ENCODE data around the gene FAM171A2. TPM values are rescaled to one million over a fixed set of nuclear protein-coding genes. Genes with fewer than 3 reads are reported as not detected.
A peak's percentile ranks its signal among the peaks of the same experiment; 100 is the strongest.
"Not testable (repeated sequence)": the region's sequence is repeated elsewhere in the genome, so short reads cannot be mapped to it uniquely, and the experiment has no call there.

The FAM171A2 gene
- total and polyA plus RNA-seq, 4 donors: 0.05 to 2.0 (median 0.45) TPM; not detected in 1

GRCh38 chr17:44379887-44380286, 16.2 kb upstream of the FAM171A2 start:
- intact Hi-C loops (cut with DNase I): loop anchor here in 1 of 2 donors (10.0 kb wide), 1 partner anchor 125 kb away; the partner anchor contains the start of gene GPATCH8
- WGBS, 2 donors: 91 to 93% methylated on average over 10 of the region's 10 CpGs

DNA sequence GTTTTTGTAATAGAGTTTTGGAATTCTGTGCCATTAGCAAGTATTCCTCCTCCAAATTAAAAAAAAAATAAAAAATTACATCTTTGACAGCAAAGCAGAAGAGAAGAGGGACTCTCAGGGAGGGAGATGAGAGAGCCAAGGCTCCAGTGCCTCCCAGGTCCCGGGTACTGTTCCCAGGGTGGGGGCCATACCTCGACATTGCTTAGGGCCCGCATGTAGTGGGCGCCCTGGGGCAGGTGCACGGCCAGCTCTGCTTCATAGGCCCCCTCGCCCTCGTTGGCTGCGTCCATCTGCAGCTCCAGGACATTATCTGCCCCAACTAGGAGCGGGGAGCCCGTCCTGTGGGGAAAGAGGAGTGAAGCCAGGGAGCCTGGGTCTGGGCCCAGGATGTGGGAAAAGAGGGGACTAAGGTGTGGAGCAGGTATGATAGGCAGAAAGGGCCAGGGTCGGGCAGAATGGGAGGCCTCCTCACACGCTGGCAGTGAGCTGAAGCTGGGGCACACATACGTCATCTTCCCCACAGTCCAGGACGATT, 14.6 kb upstream of the FAM171A2 start:
- H3K4me3 ChIP-seq (ENCODE audit: low read length in 2 of 2): no peak overlapping the region
- no peaks in the 10 kb centered on the region for H3K36me3 ChIP-seq (ENCODE audit: control insufficient read depth in 1 of 2, insufficient read depth in 2 of 2, low read length in 1 of 2)
- no peaks in the 10 kb centered on the region for H3K4me1 ChIP-seq (ENCODE audit: control insufficient read depth in 1 of 2, insufficient read depth in 2 of 2, low read length in 2 of 2)
- intact Hi-C loops (cut with DNase I): no loop called here
- H3K27me3 ChIP-seq (ENCODE audit: control insufficient read depth in 1 of 2, insufficient read depth in 2 of 2, low read length in 1 of 2): no peaks in the 10 kb centered on the region
- no peaks in the 10 kb centered on the region for H3K9me3 ChIP-seq (ENCODE audit: control insufficient read depth, low read length)
- H3K27ac ChIP-seq (ENCODE audit: low read depth in 1 of 2, low read length in 2 of 2): no peak overlapping the region
- 83 to 86% methylated on average over 14 of the region's 14 CpGs for WGBS, 2 donors
- no peak for ATAC-seq (ENCODE audit: low FRiP score)
- DNase-seq: peak in 1 of 2 donors; percentile 68

More at GRCh38 chr17:44379887-44380286, 16.2 kb upstream of the FAM171A2 start:
- H3K36me3 ChIP-seq (ENCODE audit: control insufficient read depth in 1 of 2, insufficient read depth in 2 of 2, low read length in 1 of 2): no peaks in the 10 kb centered on the region
- no peaks in the 10 kb centered on the region for H3K4me1 ChIP-seq (ENCODE audit: control insufficient read depth in 1 of 2, insufficient read depth in 2 of 2, low read length in 2 of 2)
- H3K4me3 ChIP-seq (ENCODE audit: low read length in 2 of 2): no peak overlapping the region
- H3K27ac ChIP-seq (ENCODE audit: low read depth in 1 of 2, low read length in 2 of 2): no peak overlapping the region
- DNase-seq (no peak), ATAC-seq (ENCODE audit: low FRiP score) (no peak)
- H3K27me3 ChIP-seq (ENCODE audit: control insufficient read depth in 1 of 2, insufficient read depth in 2 of 2, low read length in 1 of 2): no peaks in the 10 kb centered on the region
- H3K9me3 ChIP-seq (ENCODE audit: control insufficient read depth, low read length): no peaks in the 10 kb centered on the region

GRCh38 chr17:44376779-44377178, 13.1 kb upstream of the FAM171A2 start:
- no peaks in the 10 kb centered on the region for H3K36me3 ChIP-seq (ENCODE audit: control insufficient read depth in 1 of 2, insufficient read depth in 2 of 2, low read length in 1 of 2)
- WGBS, 2 donors: 80 to 87% methylated on average over 12 of the region's 12 CpGs
- no peak overlapping the region for H3K4me3 ChIP-seq (ENCODE audit: low read length in 2 of 2)
- no peaks in the 10 kb centered on the region for H3K27me3 ChIP-seq (ENCODE audit: control insufficient read depth in 1 of 2, insufficient read depth in 2 of 2, low read length in 1 of 2)
- no peaks in the 10 kb centered on the region for H3K9me3 ChIP-seq (ENCODE audit: control insufficient read depth, low read length)
- H3K4me1 ChIP-seq (ENCODE audit: control insufficient read depth in 1 of 2, insufficient read depth in 2 of 2, low read length in 2 of 2): no peaks in the 10 kb centered on the region
- no peak overlapping the region for H3K27ac ChIP-seq (ENCODE audit: low read depth in 1 of 2, low read length in 2 of 2)
- DNase-seq: peak in 1 of 2 donors; percentile 48
- ATAC-seq (ENCODE audit: low FRiP score): no peak
- intact Hi-C loops (cut with DNase I): no loop called here

GRCh38 chr17:44376124-44376523, 12.5 kb upstream of the FAM171A2 start:
- DNase-seq: peak in 1 of 2 donors; percentile 75
- H3K4me1 ChIP-seq (ENCODE audit: control insufficient read depth in 1 of 2, insufficient read depth in 2 of 2, low read length in 2 of 2): no peaks in the 10 kb centered on the region
- WGBS, 2 donors: 2 to 3% methylated on average over 5 of the region's 5 CpGs
- no peaks in the 10 kb centered on the region for H3K27me3 ChIP-seq (ENCODE audit: control insufficient read depth in 1 of 2, insufficient read depth in 2 of 2, low read length in 1 of 2)
- no peak overlapping the region for H3K4me3 ChIP-seq (ENCODE audit: low read length in 2 of 2)
- H3K9me3 ChIP-seq (ENCODE audit: control insufficient read depth, low read length): no peaks in the 10 kb centered on the region
- H3K27ac ChIP-seq (ENCODE audit: low read depth in 1 of 2, low read length in 2 of 2): no peak overlapping the region
- no peaks in the 10 kb centered on the region for H3K36me3 ChIP-seq (ENCODE audit: control insufficient read depth in 1 of 2, insufficient read depth in 2 of 2, low read length in 1 of 2)
- intact Hi-C loops (cut with DNase I): no loop called here
- ATAC-seq (ENCODE audit: low FRiP score): peak; percentile 53

GRCh38 chr17:44375196-44376017, 11.8 kb upstream of the FAM171A2 start:
- DNase-seq: peak in 1 of 2 donors; percentile 62
- H3K36me3 ChIP-seq (ENCODE audit: control insufficient read depth in 1 of 2, insufficient read depth in 2 of 2, low read length in 1 of 2): no peaks in the 10 kb centered on the region
- no peaks in the 10 kb centered on the region for H3K27me3 ChIP-seq (ENCODE audit: control insufficient read depth in 1 of 2, insufficient read depth in 2 of 2, low read length in 1 of 2)
- no peaks in the 10 kb centered on the region for H3K9me3 ChIP-seq (ENCODE audit: control insufficient read depth, low read length)
- H3K27ac ChIP-seq (ENCODE audit: low read depth in 1 of 2, low read length in 2 of 2): no peak overlapping the region
- intact Hi-C loops (cut with DNase I): no loop called here
- WGBS, 2 donors: 29 to 32% methylated on average over 22 of the region's 22 CpGs
- ATAC-seq (ENCODE audit: low FRiP score): peak; percentile 52
- no peaks in the 10 kb centered on the region for H3K4me1 ChIP-seq (ENCODE audit: control insufficient read depth in 1 of 2, insufficient read depth in 2 of 2, low read length in 2 of 2)
- no peak overlapping the region for H3K4me3 ChIP-seq (ENCODE audit: low read length in 2 of 2)

DNA sequence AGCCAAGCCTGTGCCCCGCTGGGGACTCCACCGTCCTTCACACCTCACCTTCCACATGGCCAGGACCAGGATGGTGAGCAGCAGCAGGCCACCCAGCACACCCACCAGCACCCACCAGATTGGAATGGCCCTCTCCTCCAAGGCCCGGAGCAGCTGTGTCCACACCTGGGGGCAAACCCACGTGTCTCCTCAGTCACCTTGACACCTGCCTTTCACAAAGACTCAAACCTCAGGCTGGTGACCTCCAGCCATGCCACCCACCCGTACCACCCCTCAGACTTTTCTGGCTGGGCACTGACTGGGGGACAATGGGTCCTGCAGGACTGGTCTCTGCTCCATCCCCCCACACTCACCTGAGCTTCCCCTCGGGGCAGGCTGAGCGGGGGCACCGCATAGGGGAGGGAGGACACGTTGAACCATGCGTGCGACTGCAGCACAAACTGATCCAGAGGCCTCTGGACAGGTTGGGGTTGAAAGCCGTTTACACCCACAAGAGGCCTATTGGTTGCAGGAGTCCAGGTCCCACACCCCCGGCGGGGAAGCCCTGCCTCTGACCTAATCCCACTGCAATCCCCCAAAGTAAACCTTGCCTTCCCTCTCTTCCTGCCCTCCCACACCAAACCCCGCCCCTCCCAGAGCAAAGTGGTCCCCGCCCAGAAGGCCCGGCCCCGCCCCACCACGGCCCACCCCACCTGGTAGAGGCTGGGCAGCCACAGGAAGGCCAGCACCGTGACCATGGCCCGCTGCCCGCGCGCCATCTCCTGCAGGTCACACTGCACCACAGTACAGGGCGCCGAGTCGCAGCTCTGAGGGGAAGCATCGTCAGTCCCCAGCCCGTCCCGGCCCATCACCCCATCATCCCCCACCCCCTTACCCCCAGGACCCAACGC, 10.9 kb upstream of the FAM171A2 start:
- DNase-seq (peak in 1 of 2 donors; percentile 57), ATAC-seq (ENCODE audit: low FRiP score) (peak; percentile 15)
- Histone ChIP-seq H3K4me3 (ENCODE audit: low read length in 2 of 2) (no peak overlapping the region), H3K9me3 (ENCODE audit: control insufficient read depth, low read length) (no peaks in the 10 kb centered on the region), H3K4me1 (ENCODE audit: control insufficient read depth in 1 of 2, insufficient read depth in 2 of 2, low read length in 2 of 2) (no peaks in the 10 kb centered on the region), H3K36me3 (ENCODE audit: control insufficient read depth in 1 of 2, insufficient read depth in 2 of 2, low read length in 1 of 2) (no peaks in the 10 kb centered on the region), H3K27ac (ENCODE audit: low read depth in 1 of 2, low read length in 2 of 2) (no peak overlapping the region), H3K27me3 (ENCODE audit: control insufficient read depth in 1 of 2, insufficient read depth in 2 of 2, low read length in 1 of 2) (no peaks in the 10 kb centered on the region)
- intact Hi-C loops (cut with DNase I): no loop called here
- 51 to 52% methylated on average over 31 of the region's 31 CpGs for WGBS, 2 donors

DNA sequence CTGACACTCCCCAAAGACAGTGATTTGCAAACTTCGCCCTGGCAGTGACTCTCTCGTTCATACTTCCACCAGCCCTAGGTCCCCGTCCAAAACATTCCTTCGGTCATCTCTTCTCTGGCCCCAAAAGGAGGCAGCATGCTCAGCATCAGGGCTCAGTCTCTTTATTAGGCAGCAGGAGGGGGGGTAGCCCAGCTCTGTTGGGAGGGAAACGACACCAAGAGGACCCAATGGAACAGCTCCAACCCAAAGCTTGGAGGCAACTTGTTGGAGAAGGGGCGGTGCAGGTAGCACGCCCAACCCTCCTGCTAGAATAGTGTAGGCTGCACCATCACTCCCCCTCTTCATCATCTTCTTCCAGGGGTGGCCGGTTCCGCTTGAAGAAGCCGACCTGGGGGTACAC, 8.4 kb upstream of the FAM171A2 start:
- DNase-seq (no peak), ATAC-seq (ENCODE audit: low FRiP score) (no peak)
- H3K9me3 ChIP-seq (ENCODE audit: control insufficient read depth, low read length): no peaks in the 10 kb centered on the region
- intact Hi-C loops (cut with DNase I): no loop called here
- H3K27me3 ChIP-seq (ENCODE audit: control insufficient read depth in 1 of 2, insufficient read depth in 2 of 2, low read length in 1 of 2): no peaks in the 10 kb centered on the region
- WGBS, 2 donors: 63 to 65% methylated on average over 10 of the region's 10 CpGs
- H3K27ac ChIP-seq (ENCODE audit: low read depth in 1 of 2, low read length in 2 of 2): no peak overlapping the region
- H3K4me1 ChIP-seq (ENCODE audit: control insufficient read depth in 1 of 2, insufficient read depth in 2 of 2, low read length in 2 of 2): no peaks in the 10 kb centered on the region
- H3K36me3 ChIP-seq (ENCODE audit: control insufficient read depth in 1 of 2, insufficient read depth in 2 of 2, low read length in 1 of 2): no peaks in the 10 kb centered on the region
- H3K4me3 ChIP-seq (ENCODE audit: low read length in 2 of 2): no peak overlapping the region

DNA sequence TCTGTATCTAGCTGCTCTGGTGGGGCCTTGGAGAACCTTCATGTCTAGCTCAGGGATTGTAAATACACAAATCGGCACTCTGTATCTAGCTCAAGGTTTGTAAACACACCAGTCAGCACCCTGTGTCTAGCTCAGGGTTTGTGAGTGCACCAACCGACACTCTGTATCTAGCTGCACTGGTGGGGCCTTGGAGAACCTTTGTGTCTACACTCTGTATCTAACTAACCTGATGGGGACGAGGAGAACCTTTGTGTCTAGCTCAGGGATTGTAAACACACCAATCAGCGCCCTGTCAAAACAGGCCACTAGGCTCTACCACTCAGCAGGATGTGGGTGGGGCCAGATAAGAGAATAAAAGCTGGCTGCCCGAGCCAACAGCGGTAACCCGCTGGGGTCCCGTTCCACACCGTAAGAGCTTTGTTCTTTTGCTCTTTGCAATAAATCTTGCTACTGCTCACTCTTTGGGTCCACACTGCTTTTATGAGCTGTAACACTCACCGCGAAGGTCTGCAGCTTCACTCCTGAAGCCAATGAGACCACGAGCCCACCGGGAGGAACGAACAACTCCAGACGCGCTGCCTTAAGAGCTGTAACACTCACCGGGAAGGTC, 5.9 kb upstream of the FAM171A2 start:
- H3K9me3 ChIP-seq (ENCODE audit: control insufficient read depth, low read length); H3K27me3 ChIP-seq (ENCODE audit: control insufficient read depth in 1 of 2, insufficient read depth in 2 of 2, low read length in 1 of 2); H3K36me3 ChIP-seq (ENCODE audit: control insufficient read depth in 1 of 2, insufficient read depth in 2 of 2, low read length in 1 of 2); intact Hi-C loops (cut with DNase I); DNase-seq; H3K4me3 ChIP-seq (ENCODE audit: low read length in 2 of 2); H3K4me1 ChIP-seq (ENCODE audit: control insufficient read depth in 1 of 2, insufficient read depth in 2 of 2, low read length in 2 of 2); ATAC-seq (ENCODE audit: low FRiP score); H3K27ac ChIP-seq (ENCODE audit: low read depth in 1 of 2, low read length in 2 of 2): not testable (repeated sequence)
- WGBS, 2 donors: 61 to 62% methylated on average over 17 of the region's 17 CpGs

All from aorta (tissue), 5 donors.